HS-5 (cell line): ENCODE measurements around the gene CAPG.

Experiments
- DNase-seq: peaks from one replicate; pipeline ENCODE4 v3.0.0-alpha.2; 2012; ENCODE audit warnings: low read depth

Gene CAPG

DNA sequence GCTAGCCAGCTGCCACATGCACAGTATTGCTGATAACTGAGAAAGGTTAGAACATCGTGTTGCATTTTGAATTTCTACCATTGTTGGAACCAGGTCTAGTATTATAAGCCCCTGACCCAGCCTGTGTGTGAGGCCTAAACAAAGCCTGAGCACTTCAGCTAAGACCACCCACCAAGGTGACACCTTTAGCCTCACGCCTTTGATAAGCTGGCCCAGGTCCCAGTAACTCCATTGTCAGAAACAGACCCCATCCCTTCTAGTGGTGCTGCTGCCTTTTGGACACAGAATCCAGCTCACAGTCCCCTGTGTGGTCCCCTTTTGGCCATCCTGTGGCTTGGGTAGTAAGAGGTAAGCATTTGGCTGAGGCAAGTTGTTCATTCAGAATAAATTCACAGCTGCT, 54.0 kb downstream of the CAPG start:
- DNase-seq: no peak

DNA sequence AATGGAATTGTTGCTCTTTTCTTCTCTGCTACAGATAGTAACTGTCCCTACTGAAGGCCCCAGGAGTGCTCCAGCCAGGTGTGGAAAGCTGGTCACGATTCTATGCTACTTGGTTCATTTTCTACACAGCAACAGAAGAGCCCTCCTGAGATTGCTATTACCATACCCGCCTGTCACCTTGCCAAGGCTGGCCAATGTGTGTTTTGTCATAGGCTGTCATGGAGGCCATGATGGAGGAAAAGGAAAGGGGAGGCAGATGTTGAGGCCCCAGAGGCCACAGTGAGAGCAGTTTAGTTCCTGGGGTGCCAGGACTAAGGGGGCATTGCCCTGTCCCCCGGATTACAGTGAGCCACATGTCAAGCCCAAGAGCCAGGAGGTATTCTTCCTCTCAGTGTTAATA, 54.6 kb downstream of the CAPG start:
- no peak for DNase-seq

DNA sequence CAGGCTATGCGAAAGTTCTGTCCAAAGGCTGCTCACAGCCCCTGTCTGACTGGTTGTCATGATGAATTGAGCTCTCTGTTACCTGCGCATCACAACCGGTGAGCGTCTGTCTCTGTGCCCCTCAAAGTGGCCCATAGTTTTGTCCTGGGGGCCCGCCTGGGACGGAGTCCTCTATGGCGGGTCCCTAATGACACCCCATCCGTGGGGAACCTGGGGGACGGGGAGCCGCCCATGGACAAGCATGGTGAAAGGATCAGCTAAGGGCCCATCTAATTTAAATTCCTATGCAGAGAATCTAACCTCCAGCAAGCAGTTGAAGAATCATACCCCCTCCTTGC, 55.1 kb downstream of the CAPG start:
- DNase-seq: no peak

DNA sequence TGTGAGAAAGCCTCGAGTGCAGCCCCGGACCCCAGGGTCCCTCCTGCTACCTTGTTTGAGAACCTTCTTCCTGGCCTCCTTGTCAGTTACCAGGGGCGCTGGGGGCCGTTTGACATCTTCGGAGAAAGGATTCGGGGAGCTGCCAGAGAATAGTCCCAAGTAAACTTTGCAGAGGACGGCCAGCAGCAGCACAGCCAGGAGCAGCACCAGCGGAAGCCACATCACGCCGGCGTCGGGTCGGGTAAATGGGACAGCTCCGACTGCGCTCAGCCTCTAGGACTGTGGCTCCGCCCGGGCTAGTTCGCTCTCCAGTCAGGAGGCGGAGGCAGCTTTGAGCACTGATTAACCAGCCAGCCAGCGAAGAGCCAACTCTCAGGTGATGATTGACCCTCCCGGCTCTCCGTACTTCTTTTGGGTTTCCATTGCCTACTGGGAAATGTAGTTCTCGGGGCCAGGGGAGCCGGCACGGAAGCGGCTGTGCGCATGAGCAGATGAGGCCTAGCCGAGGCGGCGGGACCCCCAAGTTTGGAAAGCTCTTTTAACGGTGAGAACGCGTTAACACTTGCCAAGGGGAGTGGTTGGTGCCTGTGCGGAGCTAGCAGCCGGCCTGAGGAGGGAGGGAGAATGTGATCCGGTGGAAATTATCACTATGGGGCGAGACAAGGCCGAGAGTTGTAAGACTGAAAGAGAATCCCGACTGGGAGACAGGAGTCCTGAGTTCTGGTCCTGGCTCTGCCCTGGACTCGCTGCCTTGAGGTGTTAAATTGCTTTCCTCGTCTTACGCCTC, 55.7 kb downstream of the CAPG start, which contains the start of the genes ELMOD3 and RETSAT:
Gene ELMOD3 (plus strand): TSS at position 484 of the 787 bp plus-strand sequence. CDS start 2,430 bp downstream, outside the sequence.
Gene RETSAT (minus strand): TSS at position 243 of the 787 bp plus-strand sequence. CDS start 21 bp downstream, at position 222.
- peak; percentile 98 for DNase-seq

DNA sequence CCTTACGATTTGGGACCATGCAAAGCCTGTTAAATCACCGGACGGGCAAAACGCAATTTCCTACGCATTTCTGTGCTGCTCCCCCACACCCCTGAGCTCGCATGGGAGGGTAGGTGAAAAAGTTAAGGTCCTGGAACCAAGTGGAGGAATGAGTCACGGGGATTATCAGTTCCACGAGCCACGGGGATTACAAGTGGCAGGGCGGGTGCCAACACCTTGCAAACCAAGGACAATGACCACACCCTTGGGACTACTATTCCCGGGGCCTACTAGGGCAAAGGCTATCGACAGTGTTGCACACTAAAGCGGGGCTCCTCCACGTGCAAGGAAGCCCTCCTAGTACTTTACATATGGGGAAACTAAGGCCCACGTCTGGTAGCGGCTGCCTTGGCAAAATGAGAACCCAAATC, 56.3 kb downstream of the CAPG start:
- DNase-seq: no peak

DNA sequence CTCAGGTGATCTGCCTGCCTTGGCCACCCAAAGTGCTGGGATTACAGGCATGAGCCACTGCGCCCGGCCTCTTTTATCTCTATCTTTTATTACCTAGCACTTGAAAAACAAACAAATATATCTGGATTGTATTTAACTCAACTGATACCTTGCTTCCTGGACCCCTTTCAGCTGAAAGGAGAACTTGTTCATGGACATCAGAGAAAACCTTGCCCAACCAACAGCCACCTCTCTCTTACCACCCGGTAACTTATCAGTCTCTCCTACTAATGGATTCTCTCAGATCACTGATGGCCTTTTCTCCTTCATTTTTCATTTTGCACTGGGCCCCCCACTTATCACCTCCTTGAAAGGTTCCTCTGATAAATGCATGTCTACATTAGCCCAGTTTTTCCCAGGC, 62.6 kb downstream of the CAPG start:
- DNase-seq: no peak
